NB4 (cell line): ENCODE results near the gene SYNE1.
"Not testable (repeated sequence)": the region's sequence is repeated elsewhere in the genome, so short reads cannot be mapped to it uniquely, and the experiment has no call there.

Experiments used
- DNase-seq: peaks from one replicate; pipeline ENCODE4 v3.0.0; 2010; ENCODE audit warnings: low read depth
- H3K4me3 ChIP-seq: one replicate; pipeline ENCODE4 v1.5.1; 2011; ENCODE audit warnings: mild to moderate bottlenecking, low read depth, low read length, moderate library complexity
- CTCF ChIP-seq: IDR thresholded peaks from one replicate; pipeline ENCODE4 v1.5.1; 2012; ENCODE audit warnings: low read depth, low read length
- MAX ChIP-seq: IDR thresholded peaks from 2 replicates; pipeline ENCODE4 v1.6.1; 2011; ENCODE audit warnings: low read depth, low read length
- MYC ChIP-seq: IDR thresholded peaks from 2 replicates; pipeline ENCODE4 v1.6.1; 2011; ENCODE audit warnings: low read depth, low read length
- POLR2A ChIP-seq: IDR thresholded peaks from 2 replicates; pipeline ENCODE4 v1.6.1; 2011; ENCODE audit warnings: mild to moderate bottlenecking; ENCODE audit not compliant: insufficient read length; ENCODE audit errors: extremely low read depth

The SYNE1 gene

DNA sequence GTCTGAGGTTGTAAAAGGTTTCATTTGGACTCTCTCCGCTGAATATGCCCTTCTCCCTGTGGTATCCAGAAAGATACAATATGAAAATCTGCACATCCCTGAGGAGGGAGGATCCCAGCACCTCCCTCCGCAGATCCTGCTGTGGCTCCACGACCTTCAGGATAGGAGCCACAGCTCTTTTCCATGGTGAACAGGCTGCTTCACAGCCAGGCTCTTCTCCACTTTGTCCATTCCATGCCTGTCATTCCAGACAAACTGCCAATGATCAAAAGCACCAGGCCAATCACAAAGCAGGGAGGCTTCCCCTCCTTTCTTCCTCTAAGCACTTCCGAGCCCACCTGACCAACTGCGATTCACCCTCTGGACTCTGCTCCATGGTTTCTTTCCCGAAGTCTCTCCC, 489.9 kb downstream of the SYNE1 start:
- no peak for DNase-seq
- TF ChIP-seq MYC = no peak
- no peak for TF ChIP-seq MAX
- TF ChIP-seq CTCF = no peak
- TF ChIP-seq POLR2A = no peak

DNA sequence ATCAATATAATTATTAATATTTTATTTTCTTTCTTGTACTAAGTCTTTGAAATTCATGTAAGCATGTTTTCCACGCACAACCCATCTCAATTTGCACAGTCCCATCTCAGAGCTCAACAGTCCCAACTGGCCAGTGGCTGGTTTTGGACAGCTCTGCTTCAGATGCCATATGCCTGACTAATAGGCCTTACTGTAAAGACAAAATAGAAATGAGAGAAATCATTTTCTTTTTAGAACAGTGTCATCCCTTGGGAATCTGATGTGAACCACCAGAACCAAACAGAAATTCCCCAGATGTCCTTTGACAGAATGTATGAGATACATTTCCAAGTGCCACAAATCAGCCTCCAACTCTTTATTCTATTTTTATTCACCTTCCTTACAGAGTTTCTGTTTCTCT, 490.8 kb downstream of the SYNE1 start:
- DNase-seq = no peak
- no peak overlapping the region for H3K4me3 ChIP-seq
- TF ChIP-seq MAX (no peak), POLR2A (no peak), CTCF (no peak), MYC (no peak)

More for the DNA sequence above, 489.9 kb downstream of the SYNE1 start:
- H3K4me3 ChIP-seq = no peak overlapping the region

DNA sequence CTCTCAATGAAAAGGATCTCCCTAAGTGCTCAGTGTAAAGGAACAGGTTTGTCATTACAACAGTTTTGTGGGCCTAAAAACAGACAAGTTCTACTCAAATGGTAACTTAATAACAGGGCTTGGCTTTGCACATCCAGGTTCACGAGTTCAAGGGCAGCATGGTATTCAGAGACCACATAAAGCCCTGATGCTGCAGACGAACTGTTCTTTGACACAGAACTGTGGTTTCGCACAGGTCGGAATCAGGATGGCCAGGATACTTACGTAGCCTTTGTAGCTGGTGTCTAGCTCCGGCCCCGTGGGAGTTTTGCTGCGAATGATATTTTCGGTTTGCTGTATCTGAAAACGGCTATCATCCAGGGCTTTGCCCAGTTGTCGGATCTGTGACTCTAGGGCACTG, 493.8 kb downstream of the SYNE1 start:
- TF ChIP-seq POLR2A = no peak
- no peak for TF ChIP-seq MAX
- TF ChIP-seq MYC = no peak
- TF ChIP-seq CTCF = no peak
- DNase-seq = no peak

DNA sequence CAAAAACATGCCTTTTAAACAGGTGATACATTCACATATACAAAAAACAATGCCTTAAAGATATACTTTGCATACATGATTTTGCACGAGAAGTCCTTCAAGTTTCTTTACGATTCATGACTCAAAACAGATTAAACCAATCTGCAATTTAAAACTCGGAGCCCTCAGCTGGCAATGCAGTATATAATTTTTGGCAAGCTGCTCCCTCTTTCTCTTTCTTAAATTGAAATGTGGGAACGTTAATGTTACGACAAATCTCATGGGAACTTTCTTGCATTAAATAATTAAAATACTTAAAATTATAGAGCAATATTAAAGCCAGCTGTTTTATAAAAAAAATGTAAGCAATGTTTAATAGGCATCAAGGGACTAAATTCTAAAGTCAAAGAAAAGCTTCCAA, 495.1 kb downstream of the SYNE1 start:
- DNase-seq = no peak
- H3K4me3 ChIP-seq = no peak overlapping the region
- no peak for TF ChIP-seq MYC
- TF ChIP-seq POLR2A = no peak
- TF ChIP-seq CTCF = no peak
- no peak for TF ChIP-seq MAX

More for the DNA sequence above, 493.8 kb downstream of the SYNE1 start:
- no peak overlapping the region for H3K4me3 ChIP-seq

DNA sequence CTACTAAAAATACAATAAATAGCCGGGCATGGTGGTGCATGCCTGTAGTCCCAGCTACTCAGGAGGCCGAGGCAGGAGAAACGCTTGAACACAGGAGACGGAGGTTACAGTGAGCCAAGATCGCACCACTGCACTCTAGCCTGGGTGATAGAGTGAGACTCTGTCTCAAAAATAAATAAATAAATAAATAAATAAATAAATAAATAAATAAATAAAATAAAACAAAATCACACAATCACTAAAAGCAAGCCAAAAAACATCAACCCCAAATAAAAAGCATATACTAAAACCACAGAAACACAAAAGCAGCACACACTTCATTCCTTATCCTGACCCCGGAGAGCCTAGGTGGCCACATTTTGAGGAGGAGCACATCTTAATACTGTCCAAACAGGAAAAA, 498.8 kb downstream of the SYNE1 start:
- DNase-seq, H3K4me3 ChIP-seq: not testable (repeated sequence)

DNA sequence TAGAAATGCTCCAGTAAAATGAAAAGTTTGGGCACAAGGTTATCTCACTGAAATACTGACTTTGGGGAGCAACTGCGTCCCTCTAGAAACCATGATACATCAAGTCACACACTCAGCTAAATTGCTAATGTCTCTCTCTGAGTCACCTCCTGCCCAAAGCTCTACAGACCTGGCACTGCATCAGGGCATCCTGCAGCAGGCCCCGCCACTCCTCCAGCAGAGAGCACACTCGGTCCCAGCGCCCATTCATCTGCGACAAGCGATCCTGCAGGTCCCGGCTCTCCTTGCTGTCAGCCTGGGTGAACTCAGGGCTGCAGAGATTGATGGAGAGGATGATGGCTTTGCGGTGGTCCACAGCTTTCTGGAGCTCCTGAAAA, 500.7 kb downstream of the SYNE1 start:
- DNase-seq = no peak
- TF ChIP-seq CTCF = no peak
- TF ChIP-seq MAX = no peak
- no peak for TF ChIP-seq MYC
- TF ChIP-seq POLR2A = no peak
- no peak overlapping the region for H3K4me3 ChIP-seq
